Measurements from ENCODE around the gene BABAM2. TPM values are rescaled to one million over a fixed set of nuclear protein-coding genes. Genes with fewer than 3 reads are reported as not detected.
A peak's percentile ranks its signal among the peaks of the same experiment; 100 is the strongest.

BABAM2 gene
- polyA plus RNA-seq, 3 donors, result 33.2 to 52.8 (median 49.3) TPM

- intact Hi-C loops (cut with micrococcal nuclease), result no loop called here
- H3K9ac ChIP-seq (ENCODE audit: insufficient read depth, low read length, poor library complexity, severe bottlenecking), result no peak overlapping the region
- peak overlapping the region in 1 of 7 donors; percentile 46 for H3K27ac Mint-ChIP-seq
- no peak overlapping the region for H2AFZ ChIP-seq (ENCODE audit: insufficient read depth, low read depth, low read length, poor library complexity, severe bottlenecking)
- H3K4me1 ChIP-seq (ENCODE audit: control insufficient read depth in 1 of 2, insufficient read depth in 2 of 2, low read length in 2 of 2), result peaks cover 0 to 3% of the 10 kb centered on the region in 2 donors
- no peaks in the 10 kb centered on the region for H3K27me3 Mint-ChIP-seq (ENCODE audit: low read depth in 3 of 3)
- H3K4me3 Mint-ChIP-seq, result no peak overlapping the region
- peaks cover 9% of the 10 kb centered on the region for H3K4me1 Mint-ChIP-seq
- no peak overlapping the region for H3K4me2 ChIP-seq (replicated peaks; ENCODE audit: extremely low read depth, low read length, poor library complexity, severe bottlenecking)
- no peaks in the 10 kb centered on the region for H3K27me3 ChIP-seq (ENCODE audit: control insufficient read depth in 2 of 2, insufficient read depth in 2 of 2, low read length in 2 of 2)
- no peaks in the 10 kb centered on the region for H4K20me1 ChIP-seq (ENCODE audit: insufficient read depth, low read length)
- no peak overlapping the region for H3K27ac ChIP-seq (ENCODE audit: low read depth in 1 of 2, low read length in 2 of 2)
- no peak for TF ChIP-seq CTCF (IDR thresholded peaks at IDR 0.05)
- H3K36me3 Mint-ChIP-seq, result peaks cover 29 to 33% of the 10 kb centered on the region in 2 donors
- H3K79me2 ChIP-seq (ENCODE audit: insufficient read depth, low read length), result no peaks in the 10 kb centered on the region
- no peak overlapping the region for H3K4me3 ChIP-seq (replicated peaks in 1 of 3; ENCODE audit: low read depth in 2 of 3, low read length in 3 of 3)
- peaks cover 2 to 4% of the 10 kb centered on the region in 2 donors for H3K36me3 ChIP-seq (replicated peaks in 1 of 2; ENCODE audit: control insufficient read depth in 1 of 2, insufficient read depth in 2 of 2, low read length in 2 of 2)
- H3K9me3 ChIP-seq (replicated peaks in 1 of 2; ENCODE audit: control insufficient read depth in 1 of 2, insufficient read depth in 1 of 2, low read length in 2 of 2), result no peaks in the 10 kb centered on the region
- WGBS (ENCODE audit: insufficient coverage), result 94% methylated on average over 5 of the region's 5 CpGs
- no peak for DNase-seq
- no peaks in the 10 kb centered on the region for H3K9me3 Mint-ChIP-seq
These were observed 398.1 kb downstream of the BABAM2 start for GRCh38 chr2:28288620-28289019.

GRCh38 chr2:28291811-28292440, 401.4 kb downstream of the BABAM2 start:
- Mint-ChIP-seq H3K4me1 (peaks cover 7% of the 10 kb centered on the region), H3K4me3 (no peak overlapping the region), H3K27me3 (ENCODE audit: low read depth in 3 of 3) (no peaks in the 10 kb centered on the region), H3K9me3 (no peaks in the 10 kb centered on the region), H3K27ac (no peak overlapping the region), H3K36me3 (peaks cover 27 to 29% of the 10 kb centered on the region in 2 donors)
- peaks cover 2 to 4% of the 10 kb centered on the region in 2 donors for H3K36me3 ChIP-seq (replicated peaks in 1 of 2; ENCODE audit: control insufficient read depth in 1 of 2, insufficient read depth in 2 of 2, low read length in 2 of 2)
- no peak overlapping the region for H3K27ac ChIP-seq (ENCODE audit: low read depth in 1 of 2, low read length in 2 of 2)
- no peak overlapping the region for H3K4me3 ChIP-seq (replicated peaks in 1 of 3; ENCODE audit: low read depth in 2 of 3, low read length in 3 of 3)
- H3K9ac ChIP-seq (ENCODE audit: insufficient read depth, low read length, poor library complexity, severe bottlenecking), result no peak overlapping the region
- no peaks in the 10 kb centered on the region for H3K27me3 ChIP-seq (ENCODE audit: control insufficient read depth in 2 of 2, insufficient read depth in 2 of 2, low read length in 2 of 2)
- intact Hi-C loops (cut with micrococcal nuclease), result no loop called here
- no peak overlapping the region for H2AFZ ChIP-seq (ENCODE audit: insufficient read depth, low read depth, low read length, poor library complexity, severe bottlenecking)
- no peaks in the 10 kb centered on the region for H3K79me2 ChIP-seq (ENCODE audit: insufficient read depth, low read length)
- H3K4me1 ChIP-seq (ENCODE audit: control insufficient read depth in 1 of 2, insufficient read depth in 2 of 2, low read length in 2 of 2), result peaks cover 0 to 3% of the 10 kb centered on the region in 2 donors
- no peak for TF ChIP-seq CTCF (IDR thresholded peaks at IDR 0.05)
- whole genome bisulfite sequencing (ENCODE audit: insufficient coverage), result 100% methylated on average over 3 of the region's 9 CpGs
- DNase-seq, result no peak
- H3K9me3 ChIP-seq (replicated peaks in 1 of 2; ENCODE audit: control insufficient read depth in 1 of 2, insufficient read depth in 1 of 2, low read length in 2 of 2), result no peaks in the 10 kb centered on the region
- no peaks in the 10 kb centered on the region for H4K20me1 ChIP-seq (ENCODE audit: insufficient read depth, low read length)
- H3K4me2 ChIP-seq (replicated peaks; ENCODE audit: extremely low read depth, low read length, poor library complexity, severe bottlenecking), result no peak overlapping the region
